ENCODE data around the gene XRRA1.
A peak's percentile ranks its signal among the peaks of the same experiment; 100 is the strongest.
"Not testable (repeated sequence)": the region's sequence is repeated elsewhere in the genome, so short reads cannot be mapped to it uniquely, and the experiment has no call there.

The XRRA1 gene

DNA sequence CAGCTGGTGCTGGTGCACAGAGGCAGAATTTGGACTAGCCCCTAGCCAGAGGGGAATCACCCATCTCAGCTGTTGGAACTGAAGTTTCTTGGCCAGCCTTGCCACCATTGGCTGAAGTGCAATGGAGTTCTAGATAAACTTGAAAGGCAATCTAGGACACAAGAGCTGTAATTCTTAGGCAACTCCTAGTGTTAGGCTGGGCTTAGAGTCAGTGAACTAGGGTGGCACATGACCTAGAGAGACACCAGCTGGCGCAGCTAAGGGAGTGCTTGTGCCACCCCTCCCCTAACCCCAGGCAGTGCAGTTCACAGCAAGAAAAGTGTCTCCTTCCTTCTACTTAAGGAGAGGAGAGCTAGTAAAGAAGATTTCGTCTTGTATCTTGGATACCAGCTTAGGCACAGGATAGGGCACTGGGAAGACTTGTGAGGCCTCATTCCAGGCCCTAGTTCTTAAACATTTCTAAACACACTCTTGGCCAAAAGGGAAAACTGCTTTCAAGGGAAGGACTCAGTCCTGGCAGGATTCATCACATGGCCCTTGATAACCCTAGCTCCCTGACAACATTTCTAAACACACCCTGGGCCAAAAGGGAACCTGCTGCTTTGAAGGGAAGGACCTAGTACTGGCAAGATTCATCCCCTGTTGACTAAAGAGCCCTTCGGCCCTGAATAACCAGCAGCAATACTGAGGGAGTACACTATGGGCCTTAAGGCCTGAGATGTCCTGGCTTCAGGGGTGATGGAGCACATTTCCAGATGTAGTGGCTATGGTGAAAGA is 53.4 kb downstream of the XRRA1 start:
- Histone ChIP-seq H3K27ac (ENCODE audit: low read depth, low read length) (no peak overlapping the region), H3K4me3 (ENCODE audit: low read depth, low read length) (no peak overlapping the region), H3K4me1 (ENCODE audit: control insufficient read depth, insufficient read depth, low read length) (no peaks in the 10 kb centered on the region), H3K9ac (ENCODE audit: low read length) (no peak overlapping the region), H3K36me3 (ENCODE audit: control insufficient read depth, insufficient read depth, low read length) (no peaks in the 10 kb centered on the region), H3K27me3 (ENCODE audit: control insufficient read depth, insufficient read depth, low read length) (no peaks in the 10 kb centered on the region), H3K9me3 (ENCODE audit: control insufficient read depth, insufficient read depth, low read depth, low read length) (peaks cover 30% of the 10 kb centered on the region)

DNA sequence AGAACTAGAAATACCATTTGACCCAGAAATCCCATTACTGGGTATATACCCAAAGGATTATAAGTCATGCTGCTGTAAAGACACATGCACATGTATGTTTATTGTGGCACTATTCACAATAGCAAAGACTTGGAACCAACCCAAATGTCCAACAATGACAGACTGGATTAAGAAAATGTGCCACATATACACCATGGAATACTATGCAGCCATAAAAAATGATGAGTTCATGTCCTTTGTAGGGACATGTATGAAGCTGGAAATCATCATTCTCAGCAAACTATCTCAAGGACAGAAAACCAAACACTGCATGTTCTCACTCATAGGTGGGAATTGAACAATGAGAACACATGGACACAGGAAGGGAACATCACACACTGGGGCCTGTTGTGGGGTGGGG is 55.9 kb downstream of the XRRA1 start:
- not testable (repeated sequence) for H3K27me3 ChIP-seq (ENCODE audit: control insufficient read depth, insufficient read depth, low read length); H3K4me3 ChIP-seq (ENCODE audit: low read depth, low read length); H3K36me3 ChIP-seq (ENCODE audit: control insufficient read depth, insufficient read depth, low read length); H3K4me1 ChIP-seq (ENCODE audit: control insufficient read depth, insufficient read depth, low read length); H3K9ac ChIP-seq (ENCODE audit: low read length); H3K27ac ChIP-seq (ENCODE audit: low read depth, low read length)
- H3K9me3 ChIP-seq (ENCODE audit: control insufficient read depth, insufficient read depth, low read depth, low read length) = peaks cover 28% of the 10 kb centered on the region

DNA sequence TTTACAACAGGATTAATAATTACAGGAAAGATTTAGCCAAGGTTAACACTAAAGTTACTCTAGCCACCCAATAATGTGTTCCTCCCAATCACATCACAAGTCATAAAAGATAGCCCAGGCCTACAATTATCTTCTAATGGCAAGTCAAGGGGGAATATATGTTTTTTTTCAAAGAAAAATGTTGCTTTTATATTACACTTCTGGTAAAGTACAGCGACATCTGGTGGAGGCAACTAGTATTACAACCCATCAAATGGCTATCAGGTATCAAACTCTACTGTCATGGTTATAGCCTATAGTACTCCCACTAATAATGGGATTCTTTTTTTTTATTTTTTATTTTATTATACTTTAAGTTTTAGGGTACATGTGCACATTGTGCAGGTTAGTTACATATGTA is 71.8 kb downstream of the XRRA1 start:
- H3K4me3 ChIP-seq (ENCODE audit: low read depth, low read length) = no peak overlapping the region
- H3K9me3 ChIP-seq (ENCODE audit: control insufficient read depth, insufficient read depth, low read depth, low read length) = peaks cover 17% of the 10 kb centered on the region
- no peaks in the 10 kb centered on the region for H3K4me1 ChIP-seq (ENCODE audit: control insufficient read depth, insufficient read depth, low read length)
- no peaks in the 10 kb centered on the region for H3K27me3 ChIP-seq (ENCODE audit: control insufficient read depth, insufficient read depth, low read length)
- peaks cover 30% of the 10 kb centered on the region for H3K36me3 ChIP-seq (ENCODE audit: control insufficient read depth, insufficient read depth, low read length)
- no peak overlapping the region for H3K9ac ChIP-seq (ENCODE audit: low read length)
- H3K27ac ChIP-seq (ENCODE audit: low read depth, low read length) = no peak overlapping the region

DNA sequence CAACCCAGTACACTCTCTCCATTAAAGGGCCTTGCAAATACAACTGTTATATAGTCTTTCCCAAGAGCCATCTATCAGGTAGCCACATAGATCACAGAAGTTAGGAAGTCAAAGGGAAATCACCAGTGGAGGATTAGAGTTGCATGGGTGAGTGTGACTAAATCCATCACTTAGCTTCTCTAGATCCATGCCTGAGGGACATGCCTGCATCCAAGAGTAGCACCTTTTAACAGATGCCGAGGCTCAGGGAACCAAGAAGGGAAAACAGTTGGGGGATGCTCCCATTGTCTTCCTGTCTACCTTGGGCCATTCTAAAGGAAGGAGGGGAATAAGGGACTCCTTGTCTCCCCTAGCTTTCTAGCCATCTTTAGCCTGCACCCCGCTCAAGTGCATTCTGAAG is 77.9 kb downstream of the XRRA1 start:
- peaks cover 61% of the 10 kb centered on the region for H3K9me3 ChIP-seq (ENCODE audit: control insufficient read depth, insufficient read depth, low read depth, low read length)
- no peaks in the 10 kb centered on the region for H3K4me1 ChIP-seq (ENCODE audit: control insufficient read depth, insufficient read depth, low read length)
- H3K36me3 ChIP-seq (ENCODE audit: control insufficient read depth, insufficient read depth, low read length) = peaks cover 42% of the 10 kb centered on the region
- no peak overlapping the region for H3K27ac ChIP-seq (ENCODE audit: low read depth, low read length)
- no peak overlapping the region for H3K9ac ChIP-seq (ENCODE audit: low read length)
- H3K27me3 ChIP-seq (ENCODE audit: control insufficient read depth, insufficient read depth, low read length) = no peaks in the 10 kb centered on the region
- no peak overlapping the region for H3K4me3 ChIP-seq (ENCODE audit: low read depth, low read length)

DNA sequence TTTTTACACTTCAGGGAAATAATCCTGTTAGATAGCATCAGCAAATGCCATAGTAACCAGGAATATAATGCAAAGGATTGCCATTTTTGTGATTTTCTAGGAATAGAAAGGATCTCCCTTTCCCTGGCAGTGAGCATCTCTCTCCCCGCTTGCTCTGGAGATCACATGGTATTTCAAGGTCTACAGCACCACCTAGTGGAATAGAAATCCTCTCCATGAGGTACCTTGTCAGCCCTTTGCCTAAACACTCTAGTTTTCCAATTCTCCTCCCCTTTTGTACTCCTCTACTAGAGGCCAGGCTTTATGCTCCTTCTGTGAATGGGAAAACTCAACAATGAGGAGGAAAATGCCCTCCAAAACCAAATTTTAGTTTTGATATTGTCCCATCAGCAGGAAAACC is 78.4 kb downstream of the XRRA1 start:
- Histone ChIP-seq H3K36me3 (ENCODE audit: control insufficient read depth, insufficient read depth, low read length) (peaks cover 39% of the 10 kb centered on the region), H3K9me3 (ENCODE audit: control insufficient read depth, insufficient read depth, low read depth, low read length) (peaks cover 64% of the 10 kb centered on the region), H3K27ac (ENCODE audit: low read depth, low read length) (no peak overlapping the region), H3K4me1 (ENCODE audit: control insufficient read depth, insufficient read depth, low read length) (no peaks in the 10 kb centered on the region), H3K27me3 (ENCODE audit: control insufficient read depth, insufficient read depth, low read length) (no peaks in the 10 kb centered on the region), H3K9ac (ENCODE audit: low read length) (no peak overlapping the region), H3K4me3 (ENCODE audit: low read depth, low read length) (no peak overlapping the region)

DNA sequence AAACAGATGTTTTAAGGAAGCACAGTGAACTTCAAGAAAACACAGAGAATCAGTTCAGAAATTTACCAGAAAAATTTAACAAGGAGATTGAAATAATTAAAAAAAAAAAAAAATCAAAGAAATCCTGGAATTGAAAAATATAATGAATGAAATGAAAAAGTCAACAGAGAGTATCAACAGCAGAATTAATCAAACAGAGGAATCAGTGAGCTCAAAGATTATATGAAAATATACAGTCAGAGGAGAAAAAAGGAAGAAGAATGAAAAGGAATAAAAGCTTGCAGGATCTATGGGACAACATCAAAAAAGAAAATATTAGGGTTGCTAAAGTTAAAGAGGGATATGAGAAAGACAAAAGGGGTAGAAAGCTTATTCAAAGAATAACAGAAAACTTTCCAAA is 82.3 kb downstream of the XRRA1 start:
- Histone ChIP-seq H3K36me3 (ENCODE audit: control insufficient read depth, insufficient read depth, low read length) (peaks cover 48% of the 10 kb centered on the region), H3K9me3 (ENCODE audit: control insufficient read depth, insufficient read depth, low read depth, low read length) (peaks cover 74% of the 10 kb centered on the region), H3K4me3 (ENCODE audit: low read depth, low read length) (no peak overlapping the region), H3K27ac (ENCODE audit: low read depth, low read length) (no peak overlapping the region), H3K4me1 (ENCODE audit: control insufficient read depth, insufficient read depth, low read length) (no peaks in the 10 kb centered on the region), H3K27me3 (ENCODE audit: control insufficient read depth, insufficient read depth, low read length) (no peaks in the 10 kb centered on the region), H3K9ac (ENCODE audit: low read length) (no peak overlapping the region)

DNA sequence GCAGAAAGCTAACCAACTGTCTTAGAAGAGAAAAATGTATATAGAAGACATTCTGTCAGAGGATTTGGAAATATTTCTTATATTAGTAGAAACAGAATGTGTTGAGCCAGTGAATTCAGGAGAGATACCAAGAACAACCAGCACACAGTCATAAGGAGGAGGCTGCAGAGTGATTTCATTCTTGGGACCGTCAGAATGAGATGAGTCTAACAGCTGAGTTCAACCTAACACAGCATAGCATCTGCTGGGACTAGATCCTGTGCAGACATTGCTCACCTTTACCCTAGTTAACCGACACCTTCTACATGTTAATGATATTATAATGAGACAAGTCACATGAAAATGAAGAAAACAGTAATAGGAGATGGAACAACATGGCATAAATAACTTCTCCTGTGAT is 85.5 kb downstream of the XRRA1 start:
- Histone ChIP-seq H3K9me3 (ENCODE audit: control insufficient read depth, insufficient read depth, low read depth, low read length) (peaks cover 69% of the 10 kb centered on the region), H3K4me1 (ENCODE audit: control insufficient read depth, insufficient read depth, low read length) (no peaks in the 10 kb centered on the region), H3K36me3 (ENCODE audit: control insufficient read depth, insufficient read depth, low read length) (peaks cover 61% of the 10 kb centered on the region), H3K4me3 (ENCODE audit: low read depth, low read length) (no peak overlapping the region), H3K27ac (ENCODE audit: low read depth, low read length) (no peak overlapping the region), H3K27me3 (ENCODE audit: control insufficient read depth, insufficient read depth, low read length) (no peaks in the 10 kb centered on the region), H3K9ac (ENCODE audit: low read length) (no peak overlapping the region)

DNA sequence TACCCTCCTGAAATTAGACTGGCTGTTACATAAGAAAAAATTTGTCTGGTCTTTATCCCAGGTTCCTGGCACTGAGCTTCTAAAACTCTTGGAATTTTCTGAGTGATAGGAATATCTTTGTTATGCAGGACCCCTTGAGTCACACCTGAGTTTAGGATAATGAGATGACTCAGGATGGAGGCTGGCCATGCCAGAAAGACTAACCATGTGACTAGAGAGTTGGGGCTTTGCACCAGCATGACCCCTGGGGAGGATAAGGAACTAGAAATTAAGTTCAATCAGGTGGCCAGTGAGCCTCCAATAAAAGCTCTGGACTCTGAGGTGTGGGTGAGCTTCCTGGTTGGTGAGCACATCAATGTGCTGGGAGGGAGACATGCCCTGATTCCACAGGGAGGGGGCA is 88.1 kb downstream of the XRRA1 start:
- Histone ChIP-seq H3K4me1 (ENCODE audit: control insufficient read depth, insufficient read depth, low read length) (no peaks in the 10 kb centered on the region), H3K4me3 (ENCODE audit: low read depth, low read length) (no peak overlapping the region), H3K9me3 (ENCODE audit: control insufficient read depth, insufficient read depth, low read depth, low read length) (peaks cover 46% of the 10 kb centered on the region), H3K9ac (ENCODE audit: low read length) (no peak overlapping the region), H3K27ac (ENCODE audit: low read depth, low read length) (no peak overlapping the region), H3K27me3 (ENCODE audit: control insufficient read depth, insufficient read depth, low read length) (no peaks in the 10 kb centered on the region), H3K36me3 (ENCODE audit: control insufficient read depth, insufficient read depth, low read length) (peaks cover 77% of the 10 kb centered on the region)

DNA sequence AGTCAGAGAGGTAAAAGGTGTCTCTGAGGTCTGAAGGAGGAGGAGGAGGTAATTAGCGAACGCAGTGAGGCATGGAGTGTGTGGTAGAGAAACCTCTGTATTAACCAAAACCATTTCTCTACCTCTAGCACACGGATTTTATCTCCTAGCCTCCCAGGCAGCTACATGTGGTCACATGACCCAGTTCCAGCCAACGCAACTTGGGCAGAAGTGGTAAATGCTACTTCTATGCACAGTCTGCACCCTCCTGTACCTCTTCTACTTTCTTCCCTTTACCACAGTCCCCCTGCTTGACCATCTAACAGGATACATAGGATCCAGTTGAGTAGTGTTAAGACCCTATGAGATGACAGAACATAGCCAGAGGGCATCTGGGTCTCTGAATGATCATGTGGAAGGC is 95.7 kb downstream of the XRRA1 start:
- peaks cover 26% of the 10 kb centered on the region for H3K4me1 ChIP-seq (ENCODE audit: control insufficient read depth, insufficient read depth, low read length)
- peaks cover 23% of the 10 kb centered on the region for H3K36me3 ChIP-seq (ENCODE audit: control insufficient read depth, insufficient read depth, low read length)
- no peak overlapping the region for H3K4me3 ChIP-seq (ENCODE audit: low read depth, low read length)
- H3K27ac ChIP-seq (ENCODE audit: low read depth, low read length) = no peak overlapping the region
- no peaks in the 10 kb centered on the region for H3K27me3 ChIP-seq (ENCODE audit: control insufficient read depth, insufficient read depth, low read length)
- H3K9ac ChIP-seq (ENCODE audit: low read length) = no peak overlapping the region
- no peaks in the 10 kb centered on the region for H3K9me3 ChIP-seq (ENCODE audit: control insufficient read depth, insufficient read depth, low read depth, low read length)

DNA sequence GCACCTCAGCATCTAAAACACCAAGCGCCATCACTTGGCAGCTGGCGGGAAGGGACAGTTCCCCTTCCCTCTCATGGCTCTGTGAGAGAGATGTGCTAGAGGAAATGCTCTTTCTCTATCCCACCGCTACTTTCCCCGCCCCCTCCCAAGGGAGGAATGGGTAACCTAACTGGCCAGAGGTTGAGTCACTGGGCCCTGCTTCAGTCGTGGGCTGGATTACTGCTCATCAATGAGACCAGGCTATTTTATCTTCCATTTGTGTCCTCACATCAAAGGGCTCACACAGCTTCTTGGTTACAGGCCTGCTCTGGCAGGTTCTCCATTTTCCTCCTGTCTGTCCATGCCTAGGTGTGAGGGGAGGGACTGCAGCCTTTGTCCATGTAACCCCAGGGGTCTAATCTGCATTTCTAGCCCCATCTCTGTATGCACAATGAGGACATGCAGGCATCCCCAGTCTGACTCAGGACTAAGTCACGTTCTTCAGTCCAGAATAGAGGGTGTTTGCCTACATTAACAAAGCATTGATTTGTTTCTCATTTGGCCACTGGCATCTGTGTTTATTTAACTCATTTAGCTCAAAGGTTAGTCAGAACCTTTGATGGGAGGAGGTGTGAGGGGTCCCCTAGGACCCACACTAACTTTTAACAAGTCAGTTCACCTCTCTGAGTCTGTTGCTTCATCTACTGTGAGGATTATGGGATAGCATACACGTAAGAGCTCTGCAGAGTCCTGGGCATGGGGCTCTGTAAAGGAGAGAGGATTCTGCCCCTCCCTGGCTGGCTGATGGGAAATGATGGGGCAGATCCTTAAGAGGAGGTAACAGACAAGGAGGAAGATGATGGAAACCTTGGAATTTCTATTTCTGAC is 99.1 kb downstream of the XRRA1 start:
- peak overlapping the region; percentile 41 for H3K9ac ChIP-seq (ENCODE audit: low read length)
- peaks cover 26% of the 10 kb centered on the region for H3K4me1 ChIP-seq (ENCODE audit: control insufficient read depth, insufficient read depth, low read length)
- H3K4me3 ChIP-seq (ENCODE audit: low read depth, low read length) = peak overlapping the region; percentile 4; the same call in 1 of the 2 replicates
- no peaks in the 10 kb centered on the region for H3K9me3 ChIP-seq (ENCODE audit: control insufficient read depth, insufficient read depth, low read depth, low read length)
- H3K27ac ChIP-seq (ENCODE audit: low read depth, low read length) = peak overlapping the region; percentile 86; the same call in 1 of the 2 replicates
- no peaks in the 10 kb centered on the region for H3K27me3 ChIP-seq (ENCODE audit: control insufficient read depth, insufficient read depth, low read length)
- H3K36me3 ChIP-seq (ENCODE audit: control insufficient read depth, insufficient read depth, low read length) = peaks cover 28% of the 10 kb centered on the region

DNA sequence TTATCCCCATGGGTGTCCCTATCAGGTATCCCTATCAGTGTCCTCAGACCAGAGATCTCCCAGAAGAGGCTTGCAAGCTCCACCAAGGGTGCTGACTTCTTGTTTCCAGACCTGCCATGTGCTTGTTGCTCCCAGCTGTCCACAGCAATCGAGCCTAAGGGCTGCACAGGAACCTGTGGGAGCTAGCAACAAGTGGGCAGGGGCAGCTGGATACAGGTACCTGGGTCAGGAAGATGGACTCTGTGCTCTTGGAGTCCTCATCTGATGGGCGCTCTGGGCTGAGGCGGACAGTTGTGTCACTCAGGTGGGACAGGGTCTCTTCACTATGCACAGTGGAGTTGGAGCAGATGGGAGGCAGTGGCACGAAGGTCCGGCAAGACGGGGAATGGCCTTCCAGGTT is 101.0 kb downstream of the XRRA1 start:
- H3K9ac ChIP-seq (ENCODE audit: low read length) = no peak overlapping the region
- H3K4me3 ChIP-seq (ENCODE audit: low read depth, low read length) = no peak overlapping the region
- H3K27me3 ChIP-seq (ENCODE audit: control insufficient read depth, insufficient read depth, low read length) = no peaks in the 10 kb centered on the region
- H3K9me3 ChIP-seq (ENCODE audit: control insufficient read depth, insufficient read depth, low read depth, low read length) = no peaks in the 10 kb centered on the region
- H3K4me1 ChIP-seq (ENCODE audit: control insufficient read depth, insufficient read depth, low read length) = peaks cover 26% of the 10 kb centered on the region
- H3K36me3 ChIP-seq (ENCODE audit: control insufficient read depth, insufficient read depth, low read length) = peaks cover 44% of the 10 kb centered on the region
- H3K27ac ChIP-seq (ENCODE audit: low read depth, low read length) = no peak overlapping the region

All from HUES6 (cell line).